Cerebellar cortex (tissue), 1 donor: ENCODE results near the gene PIRT.

Experiments used
- DNase-seq: peaks from one replicate; pipeline ENCODE4 v3.0.0-alpha.2; 2015; ENCODE audit warnings: low spot score

The PIRT gene

DNA sequence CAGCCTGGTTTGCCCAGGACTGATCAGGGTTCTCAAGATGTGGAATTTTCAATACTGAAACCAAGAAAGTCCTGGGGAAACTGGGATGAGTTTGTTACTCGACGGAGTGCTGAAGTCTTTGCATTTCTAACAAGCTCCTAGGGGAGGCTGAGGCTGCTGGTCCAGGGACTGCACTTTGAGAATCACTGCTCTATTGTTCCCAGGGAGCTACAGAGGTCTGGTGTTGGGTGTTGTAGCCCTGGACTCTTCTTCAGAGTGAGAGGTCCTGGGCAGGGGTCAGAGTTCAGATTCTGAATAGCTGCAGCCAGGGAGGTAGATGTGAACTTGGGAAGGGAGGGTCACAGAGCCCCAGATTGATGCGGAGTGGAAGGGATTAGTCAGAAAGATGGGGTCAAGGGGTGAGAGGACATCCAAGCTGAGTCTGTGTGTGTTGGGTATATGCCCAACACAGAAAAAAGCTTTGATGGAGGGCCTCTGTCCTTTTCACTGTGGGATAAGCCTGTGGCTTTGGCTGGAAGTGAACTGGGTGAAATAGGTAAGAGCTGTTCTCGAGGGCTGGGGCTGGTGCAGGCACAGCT is 48.1 kb downstream of the PIRT start:
- no peak for DNase-seq

DNA sequence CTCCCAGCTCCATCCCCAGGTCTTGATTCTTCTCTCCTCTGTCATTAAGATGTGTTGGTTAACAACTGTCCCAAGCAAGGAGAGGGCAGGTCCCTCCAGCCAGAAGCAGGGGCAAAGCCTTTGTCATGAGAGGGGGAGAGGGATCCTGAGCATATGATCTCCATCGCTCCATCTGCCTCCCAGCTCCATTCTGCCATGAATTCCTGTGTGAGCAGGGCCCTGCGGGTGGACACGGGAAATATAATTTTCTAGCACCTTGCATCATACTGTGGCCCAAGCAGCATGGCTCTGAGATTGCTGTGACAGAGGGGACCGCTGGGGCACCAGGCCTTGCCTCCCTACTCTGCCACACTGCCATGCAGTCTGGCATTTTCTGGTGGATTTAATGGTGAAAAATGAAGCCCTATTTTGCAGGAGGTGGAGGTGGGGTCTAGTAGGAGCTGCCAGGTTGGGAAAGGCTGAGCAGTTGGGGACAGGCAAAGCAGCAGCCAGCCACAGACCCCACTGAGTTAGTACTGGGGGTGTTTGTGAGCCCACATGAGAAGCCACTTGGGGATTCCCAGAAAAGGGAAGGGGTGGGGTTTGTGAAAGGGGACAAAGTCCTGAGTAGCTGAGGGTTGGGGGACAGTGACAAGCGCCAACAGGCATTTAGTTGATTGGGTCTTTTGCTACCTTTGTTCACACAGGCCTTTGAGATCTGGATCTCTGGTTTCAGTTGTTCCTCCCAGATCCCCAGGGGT is 50.4 kb downstream of the PIRT start:
- DNase-seq: no peak

DNA sequence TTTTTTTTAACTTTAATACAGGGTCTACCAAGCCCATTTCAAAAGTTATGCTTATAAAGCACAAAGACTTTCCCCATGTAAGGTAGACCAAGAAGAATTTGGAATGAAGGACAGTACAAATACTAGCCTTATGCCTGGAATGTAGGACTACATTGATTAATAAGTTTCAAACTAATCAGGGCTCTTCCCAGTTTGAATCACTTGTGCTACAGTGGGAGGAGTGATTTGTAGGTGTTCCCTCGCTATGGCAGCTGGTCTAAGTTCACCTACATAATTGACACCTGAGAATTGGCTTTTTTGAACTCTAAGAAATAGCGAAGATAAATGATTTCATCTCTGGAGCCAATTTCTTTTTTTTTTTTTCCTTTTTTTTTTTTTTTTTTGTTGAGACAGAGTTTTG is 52.6 kb downstream of the PIRT start:
- no peak for DNase-seq

DNA sequence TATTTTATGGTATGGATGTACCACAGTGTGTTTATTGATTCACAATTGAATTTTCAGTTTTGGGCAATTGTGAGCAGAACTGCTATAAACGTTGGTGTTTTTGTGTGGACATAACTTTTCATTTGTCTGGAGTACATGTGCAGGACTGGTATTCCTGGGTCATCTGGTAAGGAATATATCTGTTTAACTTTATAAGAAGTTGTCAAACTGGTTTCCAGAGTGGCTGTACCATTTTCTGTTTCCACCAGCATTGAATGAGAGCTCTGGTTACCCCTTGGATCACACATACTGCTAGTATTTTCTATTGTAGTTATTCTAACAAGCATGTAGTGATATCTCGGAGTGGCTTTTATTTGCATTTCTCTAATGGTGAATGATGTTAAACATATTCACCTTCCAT is 58.3 kb downstream of the PIRT start:
- DNase-seq: no peak

DNA sequence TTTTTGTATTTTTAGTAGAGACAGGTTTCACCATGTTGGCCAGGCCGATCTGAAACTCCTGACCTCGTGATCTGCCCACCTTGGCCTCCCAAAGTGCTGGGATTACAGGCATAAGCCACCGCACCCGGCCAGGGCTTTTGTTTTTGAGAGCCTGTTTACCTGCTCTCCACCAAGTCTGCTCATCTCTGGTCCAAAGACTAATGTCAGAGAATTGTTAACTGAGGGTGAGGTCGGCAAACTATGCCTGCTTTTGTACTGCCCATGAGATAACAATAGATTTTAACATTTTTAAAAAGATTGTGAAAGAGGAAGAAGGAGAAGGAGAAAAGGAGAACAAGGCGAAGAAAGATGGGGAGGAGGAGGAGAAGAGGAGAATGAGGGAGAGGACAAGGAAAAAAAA is 60.0 kb downstream of the PIRT start:
- DNase-seq: no peak

DNA sequence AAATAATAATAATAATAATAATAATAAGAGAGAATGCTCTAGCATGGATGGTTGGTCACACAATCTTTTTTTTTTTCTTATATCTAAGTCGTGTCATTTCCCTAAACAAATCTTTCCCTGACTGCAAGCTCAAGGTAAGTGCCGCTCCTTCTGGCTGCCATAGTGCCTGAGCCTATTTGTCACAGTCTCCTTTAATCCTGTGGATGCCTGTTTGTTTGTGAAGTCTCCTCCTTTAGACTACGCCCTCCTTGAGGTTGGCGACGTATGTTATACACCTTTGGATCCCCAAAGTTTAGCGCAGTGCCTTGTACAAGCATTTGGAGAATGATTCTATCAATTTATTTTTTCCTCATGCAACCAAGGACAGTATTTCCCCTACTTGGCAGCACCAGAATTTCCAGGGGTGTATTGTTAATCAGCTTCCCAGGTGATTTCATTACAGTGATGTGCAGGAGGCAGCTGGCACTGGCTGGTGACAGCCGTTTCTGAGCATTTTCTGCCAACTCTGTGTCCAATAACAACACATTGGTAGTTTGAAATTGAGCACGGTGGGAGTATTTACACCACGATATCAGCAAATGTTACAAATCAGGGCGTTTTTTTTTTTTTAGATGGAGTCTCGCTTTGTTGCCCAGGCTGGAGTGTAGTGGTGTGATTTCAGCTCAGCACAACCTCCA is 60.6 kb downstream of the PIRT start:
- DNase-seq: no peak

DNA sequence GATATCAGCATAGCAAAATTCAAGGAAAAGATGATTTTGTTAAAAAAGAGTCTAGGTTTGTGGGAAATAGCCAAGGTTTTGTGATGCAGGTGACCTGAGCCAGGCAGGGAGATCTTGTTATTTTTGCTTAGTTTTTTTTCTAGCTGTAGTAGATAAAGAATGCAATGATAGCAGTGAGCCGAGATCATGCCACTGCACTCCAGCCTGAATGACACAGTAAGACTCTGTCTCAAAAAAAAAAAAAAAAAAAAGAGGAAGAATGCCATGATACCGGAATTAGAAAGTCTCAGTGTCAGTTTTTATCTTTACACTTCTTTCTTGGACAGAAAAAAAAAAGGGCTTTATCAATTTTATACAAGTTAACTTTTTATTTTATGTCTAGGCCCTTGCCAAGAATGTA is 61.5 kb downstream of the PIRT start:
- DNase-seq: no peak

DNA sequence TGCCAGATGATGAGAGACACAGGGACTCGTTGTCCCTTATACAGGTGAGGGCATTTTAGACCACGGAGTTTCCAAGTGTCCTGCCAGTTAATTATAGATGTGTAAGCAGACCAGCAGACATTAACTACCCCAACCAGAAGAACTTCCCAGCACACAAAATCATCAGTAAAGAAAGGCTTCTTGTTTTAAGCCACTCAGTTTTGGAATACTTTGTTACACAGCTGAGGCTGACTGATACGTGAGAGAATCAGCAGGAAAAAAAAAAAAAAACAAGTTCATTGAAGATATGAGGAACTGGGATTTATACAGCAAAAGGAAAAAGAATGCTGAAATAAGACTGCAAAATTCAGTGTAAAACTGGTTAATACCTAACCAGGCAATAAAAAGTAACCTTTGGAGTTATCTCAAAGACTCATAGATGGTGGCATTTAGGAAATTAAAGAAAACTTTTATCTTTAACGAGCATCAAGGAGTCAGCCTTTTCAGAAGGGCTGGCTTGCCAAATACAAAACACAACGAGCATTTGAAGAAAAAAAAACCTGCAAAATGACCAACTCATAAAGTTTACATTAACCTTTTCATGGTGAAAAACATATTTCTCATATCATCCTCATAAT is 62.0 kb downstream of the PIRT start:
- no peak for DNase-seq

DNA sequence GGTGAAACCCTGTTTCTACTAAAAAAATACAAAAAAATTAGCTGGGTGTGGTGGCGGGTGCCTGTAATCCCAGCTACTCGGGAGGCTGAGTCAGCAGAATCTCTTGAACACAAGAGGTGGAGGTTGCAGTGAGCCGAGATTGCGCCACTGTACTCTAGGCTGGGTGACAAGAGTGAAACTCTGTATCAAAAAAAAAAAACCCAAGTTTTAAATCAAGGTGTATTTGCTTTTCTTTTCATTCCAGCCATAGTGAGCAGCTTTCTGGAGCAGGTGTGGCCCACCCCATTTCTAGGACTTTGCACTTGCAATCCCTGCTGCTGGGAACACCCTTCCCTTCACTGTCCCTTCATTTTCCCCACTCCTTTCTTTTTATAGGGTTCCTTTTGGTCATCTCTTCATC is 62.8 kb downstream of the PIRT start:
- no peak for DNase-seq

DNA sequence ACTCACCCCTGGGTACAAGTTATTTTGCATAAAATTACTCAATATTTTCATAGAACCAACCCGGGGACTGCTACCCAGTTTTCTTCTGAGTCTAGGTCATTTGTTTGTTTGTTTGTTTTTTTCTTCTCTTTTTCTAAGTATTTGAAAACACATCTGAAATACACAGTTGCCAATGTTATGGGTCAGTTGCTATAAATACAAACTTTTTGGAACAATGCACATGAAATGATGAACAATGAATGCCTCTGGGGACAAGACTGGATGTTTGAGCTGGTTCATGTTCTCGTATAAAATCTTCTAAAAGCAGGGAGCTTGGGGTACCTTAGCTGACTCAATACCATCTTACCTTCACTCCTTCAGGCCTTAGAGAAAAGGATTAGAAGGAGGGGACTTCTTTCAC is 64.5 kb downstream of the PIRT start:
- DNase-seq: no peak
